Limb (tissue), 2 donors: ENCODE measurements around the gene HCRTR1.
A peak's percentile ranks its signal among the peaks of the same experiment; 100 is the strongest.

Source experiments
- DNase-seq, 2 donors: peaks; one replicate each; pipeline ENCODE4 v3.0.0-alpha.2; 2016; ENCODE audit errors: extremely low spot score in 2 of 2

Gene HCRTR1

DNA sequence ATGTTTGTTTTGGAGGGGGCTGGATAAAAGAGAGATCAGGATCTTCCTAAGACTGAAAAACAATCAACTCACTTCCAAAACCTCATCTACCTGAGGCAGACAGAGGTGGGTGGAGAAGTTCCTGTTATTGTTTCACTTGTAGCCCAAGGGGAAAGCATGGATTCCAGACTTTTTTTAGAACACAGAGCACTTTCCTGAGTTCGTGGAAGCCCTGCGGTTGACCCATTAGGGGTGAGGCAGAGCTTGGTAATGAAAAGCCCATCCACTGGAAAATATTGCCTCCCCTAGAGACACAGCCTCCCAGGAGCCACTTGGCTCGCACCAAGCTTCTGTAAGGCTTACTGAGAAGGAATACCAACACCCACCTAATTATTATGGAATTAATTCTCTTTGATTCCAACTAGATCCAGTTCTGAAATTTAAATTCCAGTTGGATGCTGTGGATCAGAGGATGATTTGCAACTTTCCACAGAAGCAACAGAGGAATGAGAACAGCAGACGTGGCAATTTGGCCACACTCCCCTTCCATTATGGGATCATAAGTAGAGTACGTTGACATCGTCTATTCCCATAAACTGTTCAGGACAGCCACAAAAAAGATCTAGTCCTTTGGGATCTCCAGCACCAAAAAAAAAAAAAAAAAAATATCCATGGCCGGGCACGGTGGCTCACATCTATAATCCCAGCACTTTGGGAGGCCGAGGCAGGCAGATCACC lies 31.3 kb downstream of the HCRTR1 start:
- no peak for DNase-seq

DNA sequence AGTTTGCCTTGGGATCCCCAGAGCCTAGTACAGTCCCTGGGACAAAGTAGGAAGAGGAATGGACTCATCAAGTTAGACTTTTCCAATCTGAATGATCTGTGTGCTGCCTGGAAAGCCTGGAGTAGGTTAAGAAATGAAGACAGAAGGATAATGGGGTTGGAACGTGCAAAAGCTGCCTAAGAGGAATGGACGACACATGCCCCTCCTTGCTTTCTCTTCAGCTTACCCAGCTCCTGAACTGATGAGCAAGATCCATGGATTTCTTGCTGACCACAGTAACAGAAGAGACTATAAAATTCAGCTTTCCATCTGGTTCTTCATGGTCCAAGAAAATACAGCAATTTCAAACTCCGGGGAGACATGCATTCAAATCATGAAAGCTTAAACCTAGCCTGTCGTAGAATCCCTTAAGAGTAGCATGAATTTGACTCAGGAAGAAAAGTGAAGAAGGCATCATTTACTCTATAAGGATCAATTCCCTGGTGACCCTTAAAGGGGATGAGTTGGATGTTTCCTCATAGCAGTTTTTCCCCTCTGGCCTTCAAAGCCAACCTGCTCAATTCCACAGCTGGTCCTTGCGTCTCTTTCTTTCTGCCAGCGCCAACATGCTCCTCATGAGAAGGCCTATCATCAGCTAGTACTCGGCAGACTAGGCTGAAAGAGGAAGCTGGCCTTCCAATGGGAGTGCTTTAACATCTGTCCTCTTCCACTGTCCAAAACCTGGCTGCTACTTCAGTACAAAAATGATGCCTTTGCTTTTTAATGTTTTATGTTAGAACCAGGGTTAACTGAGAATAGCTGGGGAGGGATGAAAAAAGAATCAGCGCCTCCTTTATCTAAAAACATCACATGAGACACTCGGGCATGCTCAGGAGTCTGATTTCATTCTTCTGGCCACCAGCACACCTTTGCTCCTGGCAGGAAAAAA lies 32.9 kb downstream of the HCRTR1 start:
- DNase-seq = no peak

DNA sequence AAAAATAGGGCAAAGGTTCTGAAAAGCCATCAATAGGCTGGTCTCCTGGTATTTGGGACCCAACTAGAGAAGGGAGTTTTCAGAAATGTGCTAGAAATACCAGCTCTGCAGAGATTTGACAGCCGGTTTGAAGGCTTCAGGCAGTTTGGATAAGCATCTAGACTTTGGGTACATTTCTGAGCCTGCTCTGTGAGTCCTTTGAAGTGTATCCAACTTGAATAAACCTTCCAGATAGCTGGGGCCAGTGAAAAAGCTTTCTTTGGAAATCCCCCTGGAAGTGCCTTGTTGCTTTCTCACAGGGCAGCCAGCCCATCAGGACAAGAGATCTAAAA lies 33.6 kb downstream of the HCRTR1 start:
- DNase-seq = no peak

DNA sequence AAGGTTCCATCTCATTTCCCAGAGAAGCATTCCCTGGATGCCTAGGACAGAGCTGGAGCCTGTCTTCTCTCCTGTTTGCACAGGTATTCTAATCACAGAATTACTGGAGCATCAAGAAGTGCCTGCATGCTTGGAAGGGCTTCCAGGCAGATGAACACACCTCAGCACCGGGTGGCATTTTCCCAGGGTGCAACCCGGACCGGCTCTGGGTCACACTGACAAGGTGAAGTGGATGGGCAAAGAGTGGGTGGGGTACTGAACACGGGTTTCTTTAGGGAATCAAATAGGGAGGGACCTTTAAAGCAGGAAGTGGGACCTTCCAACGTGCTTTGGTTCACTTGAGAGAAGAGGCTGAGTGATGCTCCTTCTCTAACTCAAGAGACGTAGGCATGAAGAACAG lies 34.3 kb downstream of the HCRTR1 start:
- DNase-seq = no peak

DNA sequence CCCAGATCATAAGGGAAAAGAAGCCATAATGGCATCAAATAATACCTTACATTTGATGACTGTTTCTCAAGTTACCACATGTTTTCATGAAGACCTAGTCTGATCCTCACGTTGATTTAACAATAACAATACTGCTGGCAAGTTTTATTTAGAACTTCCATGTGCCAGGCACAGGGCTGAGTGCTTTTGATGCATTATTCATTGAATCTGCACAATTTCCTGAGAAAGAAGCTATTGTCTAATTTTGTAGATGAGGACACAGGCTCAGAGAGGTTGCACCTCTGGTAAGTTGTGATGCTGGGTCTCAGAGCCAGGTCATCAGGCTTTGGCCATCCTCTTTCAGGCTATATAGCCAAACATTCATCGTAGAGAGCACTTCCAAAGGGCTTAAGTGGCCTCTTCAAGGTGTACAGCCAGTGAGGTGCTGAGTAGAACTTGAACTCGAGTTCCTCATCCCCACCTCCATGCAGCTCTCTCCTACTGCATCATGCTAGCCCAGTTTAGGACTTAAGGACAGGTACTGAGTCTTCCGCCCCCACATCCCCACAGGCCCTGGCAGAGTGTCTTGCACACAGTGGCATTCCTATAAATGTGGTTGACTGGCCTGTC lies 35.5 kb downstream of the HCRTR1 start:
- DNase-seq = no peak

DNA sequence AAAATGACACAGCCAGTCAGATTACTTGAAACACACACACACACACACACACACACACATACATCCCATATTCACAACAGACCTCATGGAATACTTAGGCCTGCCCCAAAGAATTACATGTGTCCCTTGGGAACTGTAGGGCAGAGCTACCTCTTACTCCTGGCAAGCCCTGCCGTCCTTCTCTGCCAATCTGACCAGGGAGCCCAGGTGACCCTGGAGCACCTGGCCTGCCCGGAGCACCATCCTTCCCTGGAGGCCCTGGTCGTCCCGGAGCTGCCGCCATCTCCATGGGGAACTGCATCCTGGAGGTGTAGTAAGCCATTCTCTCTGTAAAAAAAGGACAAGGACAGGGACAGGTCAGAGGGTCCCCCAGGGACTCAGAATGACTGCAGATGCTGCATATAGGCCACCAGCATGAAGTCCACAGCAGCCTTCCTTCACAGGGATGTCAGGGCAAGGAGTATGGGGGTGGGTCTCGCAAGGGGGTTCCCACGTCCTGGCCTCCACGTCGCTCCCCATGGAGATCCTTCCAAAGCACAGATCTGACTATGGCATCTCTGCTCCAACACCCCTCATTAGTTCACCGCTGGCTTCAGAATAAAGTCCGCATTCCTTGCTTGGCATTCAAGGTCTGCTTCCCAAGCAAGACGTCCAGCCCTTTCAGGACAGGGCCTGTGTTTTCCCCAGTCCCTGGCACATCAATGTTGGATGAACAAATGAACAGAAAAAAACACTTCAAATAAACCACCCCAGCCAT lies 36.4 kb downstream of the HCRTR1 start:
- DNase-seq = no peak

DNA sequence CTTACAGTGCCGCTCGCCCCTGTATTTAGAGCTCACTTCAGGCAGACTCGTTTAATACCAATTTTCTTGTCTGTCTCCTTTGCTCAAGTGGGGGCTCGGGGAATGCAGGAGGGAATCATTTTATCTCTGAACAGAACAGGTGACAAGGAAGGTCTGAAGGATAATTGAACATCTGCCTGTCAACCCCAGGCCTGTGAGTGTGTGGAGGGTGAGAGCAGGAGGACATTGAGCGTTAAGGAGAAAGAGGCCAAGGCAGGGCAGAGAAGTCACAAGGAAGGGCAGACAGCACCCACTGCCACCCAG lies 36.9 kb downstream of the HCRTR1 start:
- DNase-seq = no peak

DNA sequence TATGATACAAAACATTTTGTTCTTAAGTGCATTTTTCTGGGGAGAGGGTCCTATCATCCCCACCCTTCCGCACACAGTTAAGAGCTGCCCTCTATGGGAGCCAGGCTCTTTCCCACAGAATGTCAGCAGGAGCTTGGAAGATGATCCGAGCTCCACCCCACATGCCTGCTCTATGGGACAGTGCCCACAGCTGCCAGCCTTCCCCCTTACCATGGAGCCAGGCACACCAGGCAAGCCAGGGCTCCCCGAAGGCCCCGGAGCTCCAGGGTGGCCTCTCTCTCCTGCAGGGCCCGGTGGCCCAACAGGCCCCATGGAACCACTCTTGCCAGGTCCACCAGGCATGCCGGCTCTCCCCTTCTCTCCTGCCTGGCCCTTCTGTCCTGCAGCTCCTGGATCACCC lies 37.6 kb downstream of the HCRTR1 start:
- DNase-seq = no peak

DNA sequence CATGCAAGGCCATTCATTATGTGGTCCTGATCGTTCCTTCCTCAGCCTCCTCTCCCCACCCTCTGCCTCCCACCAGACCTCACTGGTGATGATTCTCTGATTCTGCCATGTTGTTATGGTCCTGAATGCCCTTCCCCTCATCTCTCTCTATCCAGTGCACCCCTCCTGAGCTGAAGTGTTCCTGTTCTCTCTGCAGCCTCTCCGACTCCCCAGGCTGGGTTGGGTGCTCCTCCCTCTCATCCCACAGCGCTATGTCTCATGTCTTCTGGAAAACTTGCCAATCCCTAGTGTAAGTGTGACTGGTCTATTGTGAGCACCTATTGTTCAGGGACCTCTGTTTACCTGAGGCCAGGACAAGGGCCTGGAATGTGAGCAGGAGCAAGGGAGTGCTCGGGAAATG lies 38.3 kb downstream of the HCRTR1 start:
- DNase-seq = no peak

DNA sequence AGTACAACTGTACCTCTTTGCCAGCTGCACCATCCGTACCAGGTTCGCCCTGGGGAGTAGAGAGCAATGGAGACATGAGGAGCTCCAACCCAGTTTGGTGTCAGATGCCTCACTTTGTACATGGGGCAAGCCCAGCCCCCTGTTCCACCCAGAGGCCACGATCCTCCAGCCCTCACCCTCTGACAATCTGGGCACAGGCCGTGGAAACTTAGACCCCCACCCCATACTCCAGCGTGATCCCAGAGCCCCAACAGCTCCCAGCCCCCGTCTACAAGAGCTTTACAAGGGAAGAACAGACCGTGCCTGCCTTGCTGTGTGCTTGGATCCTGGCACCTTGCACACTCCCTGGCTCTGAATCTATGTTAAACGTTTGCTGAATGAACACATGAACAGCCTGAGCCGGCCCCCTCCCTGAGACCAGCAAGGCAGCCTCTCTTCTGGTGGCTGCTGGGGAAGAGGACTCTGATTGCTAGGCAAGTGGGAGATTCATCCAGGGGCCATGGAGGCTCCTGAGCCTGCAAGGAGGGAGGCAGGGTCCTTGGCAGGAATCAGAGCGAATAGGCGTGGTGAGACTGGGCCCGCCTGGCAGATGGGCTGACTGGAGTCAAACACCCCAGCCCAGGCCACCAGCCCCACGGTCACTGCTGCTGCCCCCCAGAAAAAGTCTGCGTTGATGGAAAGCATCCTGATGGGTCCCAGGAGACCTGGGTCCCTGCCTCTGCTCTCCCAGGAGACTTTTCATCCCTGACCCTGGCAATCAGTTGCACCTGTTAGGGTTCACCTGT lies 39.7 kb downstream of the HCRTR1 start:
- DNase-seq = no peak

DNA sequence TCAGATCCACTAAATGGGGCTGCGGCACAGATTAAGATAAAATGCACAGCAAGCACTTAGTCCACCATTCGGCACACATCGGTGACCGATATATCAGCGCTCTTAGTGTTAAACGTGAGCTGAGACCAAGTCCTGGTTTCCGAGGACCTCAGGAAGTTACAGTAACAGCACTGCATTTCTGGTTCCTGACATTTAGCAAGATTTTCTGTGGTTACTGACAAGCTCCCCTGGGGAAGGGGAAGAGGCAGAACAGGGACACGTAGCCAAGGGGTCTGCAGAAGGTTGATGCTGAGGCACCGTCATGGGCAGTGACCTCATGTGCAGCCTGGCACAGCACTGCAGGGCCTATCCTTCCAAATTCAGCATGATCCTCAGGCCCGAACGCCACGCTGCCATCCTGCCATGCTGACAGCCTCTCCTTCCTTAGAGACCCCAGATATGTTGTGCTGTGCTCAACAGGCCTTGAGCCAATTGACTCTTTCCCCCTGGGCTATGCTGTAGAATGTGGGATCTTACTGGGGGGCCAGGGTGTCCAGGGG lies 40.6 kb downstream of the HCRTR1 start:
- DNase-seq = no peak

DNA sequence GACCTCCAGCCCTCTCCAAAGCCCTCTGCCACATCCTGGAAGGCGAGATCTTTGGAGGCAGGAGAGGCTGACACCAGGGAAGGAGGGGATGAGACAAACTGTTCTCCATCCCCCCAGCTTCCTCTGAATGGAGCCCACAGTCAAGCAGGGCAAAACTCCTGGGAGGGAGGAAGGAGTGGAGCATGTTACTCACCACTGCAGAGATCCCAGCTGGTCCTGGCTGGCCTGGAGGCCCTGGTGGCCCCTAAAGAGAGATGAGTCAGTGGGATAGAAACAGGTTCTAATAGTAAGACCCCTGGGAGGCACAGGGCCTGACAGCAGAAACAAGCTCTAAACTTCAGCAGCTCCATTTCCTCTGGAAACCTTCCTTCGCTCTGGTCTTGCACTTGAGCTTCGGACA lies 41.2 kb downstream of the HCRTR1 start:
- DNase-seq = no peak

DNA sequence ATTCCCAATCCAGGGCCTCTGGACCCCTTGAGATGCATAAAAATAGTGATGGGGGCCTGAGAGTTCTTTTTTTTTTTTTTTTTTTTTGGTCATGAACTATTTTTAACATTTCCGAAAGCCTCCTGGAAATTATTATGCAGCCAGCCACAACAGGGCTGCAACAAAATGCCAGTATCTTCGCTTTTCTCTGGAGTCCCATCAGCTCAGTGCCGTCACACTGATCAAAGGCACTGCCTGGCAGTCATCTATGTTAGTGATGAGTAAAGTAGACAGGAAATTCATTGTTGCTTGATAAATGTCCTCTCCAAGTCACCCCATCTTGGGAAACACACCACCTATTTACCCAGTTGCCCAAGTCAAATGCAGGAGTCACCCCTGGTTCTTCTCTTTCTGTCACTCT lies 42.4 kb downstream of the HCRTR1 start:
- DNase-seq = no peak

DNA sequence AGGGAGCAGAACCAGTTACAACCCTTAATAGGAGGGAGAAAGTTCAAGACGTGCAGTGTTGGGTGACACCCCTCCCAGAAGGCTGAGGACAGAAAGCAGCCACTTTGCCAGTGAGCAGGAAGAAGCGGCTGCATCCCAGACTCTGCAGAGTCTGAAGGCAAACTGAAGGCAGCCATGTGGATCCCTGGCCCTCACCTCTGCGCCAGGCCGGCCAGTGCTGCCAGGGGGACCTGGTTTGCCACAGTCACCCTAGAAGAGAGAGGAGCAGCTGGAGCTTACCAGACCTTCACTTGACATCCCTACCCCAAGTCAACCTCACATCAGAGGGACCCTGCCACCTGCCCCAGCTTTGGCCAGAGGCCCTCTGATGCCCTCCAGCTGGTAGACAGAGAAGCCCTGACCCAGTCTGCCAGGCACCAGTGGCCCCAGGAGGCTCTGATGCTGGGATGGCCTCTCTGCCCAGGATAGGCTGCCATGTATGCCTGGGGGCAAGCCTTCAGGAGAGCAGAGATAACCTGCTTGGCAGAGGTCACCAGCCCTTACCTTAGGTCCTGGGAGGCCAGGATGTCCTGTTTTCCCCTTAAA lies 43.5 kb downstream of the HCRTR1 start:
- DNase-seq = no peak

DNA sequence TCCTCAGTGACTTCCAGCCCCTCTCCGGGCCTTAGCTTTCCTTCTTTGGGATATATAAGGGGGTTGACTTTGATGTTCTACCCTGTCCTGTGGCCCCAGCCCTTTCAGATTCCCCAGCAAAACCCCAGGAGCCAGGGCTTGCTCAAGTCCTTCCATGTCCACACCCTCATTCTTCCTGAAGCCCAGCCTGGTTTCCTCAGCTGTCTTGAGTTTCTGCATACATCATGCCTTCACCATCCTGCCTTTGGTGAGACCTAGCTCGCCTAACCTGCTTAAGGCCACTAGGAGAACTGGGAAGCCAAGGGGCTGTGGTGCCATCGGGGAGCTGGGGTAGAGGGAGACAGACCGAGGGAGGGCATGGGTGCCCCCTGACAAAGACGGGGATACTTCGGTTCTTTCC lies 44.4 kb downstream of the HCRTR1 start:
- no peak for DNase-seq

DNA sequence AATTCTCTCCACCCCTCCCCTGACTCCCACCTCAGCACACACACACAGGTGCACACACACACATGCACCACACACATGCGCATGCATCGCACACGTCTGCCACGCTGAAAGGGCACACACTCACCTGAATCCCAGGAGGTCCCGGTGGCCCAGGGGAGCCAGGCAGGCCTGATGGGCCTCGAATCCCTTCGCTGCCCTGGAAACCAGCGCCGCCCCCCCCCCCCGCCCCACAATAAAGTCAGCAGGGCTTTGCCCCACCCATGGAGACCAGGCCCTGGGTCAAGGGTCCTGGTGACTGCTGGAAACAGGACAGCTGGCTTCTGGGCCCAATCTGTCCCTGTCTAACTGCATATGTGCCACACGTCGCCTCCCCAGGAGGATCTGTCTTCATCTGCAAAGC lies 45.0 kb downstream of the HCRTR1 start:
- DNase-seq = no peak

DNA sequence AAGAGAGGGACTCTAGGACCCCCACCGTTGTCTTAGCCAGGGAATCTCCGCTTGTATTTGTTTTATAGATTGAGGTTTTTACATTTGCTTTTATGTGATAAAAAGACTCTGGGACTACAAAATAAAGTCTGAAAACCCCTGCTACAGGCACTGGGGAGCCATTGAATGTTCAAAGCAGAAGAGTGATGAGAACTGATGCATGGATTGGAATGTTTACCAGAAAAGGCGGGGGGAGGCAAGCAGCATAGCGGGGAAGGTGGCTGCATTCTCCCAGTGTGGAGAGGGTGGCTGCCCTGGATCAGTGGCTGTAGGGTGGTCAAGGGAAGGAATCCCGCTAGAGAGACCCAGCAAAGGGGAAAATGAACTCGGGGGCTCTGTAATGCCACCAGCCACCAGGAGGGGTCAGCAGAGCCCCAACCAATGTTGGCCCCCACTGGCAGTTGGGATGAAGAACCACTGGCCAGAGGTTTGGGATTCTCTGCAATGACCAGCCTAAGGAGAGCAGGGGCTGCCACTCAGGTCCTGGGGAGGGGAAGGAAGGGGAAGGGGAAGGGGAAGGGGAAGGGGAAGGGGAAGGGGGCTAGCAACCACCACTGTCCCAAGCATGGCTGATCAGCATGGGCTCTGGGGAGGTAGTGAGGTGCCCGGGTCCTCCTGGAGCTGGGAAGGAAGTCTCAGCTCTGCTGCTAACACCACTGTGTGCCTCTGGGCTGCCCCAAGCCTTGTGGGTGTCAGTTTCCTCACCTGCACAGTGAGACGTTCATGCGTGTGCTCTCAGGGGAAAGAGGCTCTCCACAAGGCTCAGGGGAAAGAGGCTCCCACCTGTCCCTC lies 46.3 kb downstream of the HCRTR1 start:
- peak in 1 of 2 donors; percentile 87 for DNase-seq

DNA sequence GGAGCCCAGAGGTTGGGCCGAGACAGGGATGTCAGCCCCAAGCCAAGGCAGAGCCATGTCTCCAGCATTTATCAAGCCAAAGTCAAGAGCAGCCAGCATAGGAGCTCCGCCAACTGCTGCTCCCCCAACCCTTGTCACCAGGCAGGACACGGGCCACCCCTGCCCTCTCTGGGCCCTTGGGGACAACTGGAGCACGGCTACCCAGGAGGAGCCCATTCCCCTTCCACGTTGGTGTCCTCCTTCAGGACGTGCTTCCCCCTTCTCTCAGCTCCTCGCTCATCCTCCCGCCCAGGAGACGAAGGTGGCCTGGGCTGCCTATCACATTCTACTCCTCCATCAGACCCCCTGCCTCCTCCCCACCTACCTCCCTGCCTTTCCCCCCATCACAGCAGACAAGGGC lies 47.0 kb downstream of the HCRTR1 start:
- no peak for DNase-seq

DNA sequence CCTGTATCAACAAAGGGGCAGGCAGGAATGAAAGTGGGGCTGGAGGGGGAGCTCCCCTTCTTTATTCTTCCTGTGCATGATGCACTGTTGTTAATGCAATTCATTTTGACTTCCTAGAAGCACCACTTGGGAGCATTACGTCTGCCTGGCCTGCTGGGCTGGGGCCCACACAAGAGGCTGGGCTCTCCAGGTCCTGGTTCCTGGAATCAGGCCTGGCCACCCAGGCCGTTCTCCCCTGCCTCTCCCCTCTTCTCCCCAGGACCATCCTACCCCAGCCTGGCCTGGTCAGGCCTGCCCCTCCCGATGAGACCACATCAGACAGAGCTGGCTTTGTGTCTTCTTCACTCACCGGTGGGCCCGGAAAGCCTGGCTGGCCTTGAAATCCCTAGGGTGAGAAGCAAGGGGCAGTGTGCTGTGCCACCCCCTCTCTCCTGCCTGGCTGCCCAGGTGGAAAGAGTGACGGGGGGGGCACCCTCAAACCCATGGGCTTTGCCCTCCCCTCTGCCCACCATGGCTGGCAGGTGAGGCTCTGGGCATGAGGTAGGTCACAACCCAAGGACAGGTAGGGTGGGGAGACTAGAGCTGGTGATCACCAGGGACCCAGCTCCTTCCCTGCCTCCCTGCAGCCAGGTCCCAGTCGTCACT lies 47.9 kb downstream of the HCRTR1 start:
- DNase-seq = no peak
